OCI-LY1 (cell line): ENCODE results near the gene MATR3.

Source experiments
- H2AFZ ChIP-seq: fragments of 200-600 bp; sonication (generic), shearing (Covaris generic); 2 replicates; pipeline ENCODE4 v1.6.0; 2014; ENCODE audit warnings: antibody characterized with exemption, mild to moderate bottlenecking, low read length
- H3F3A ChIP-seq: fragments of 200-600 bp; sonication (generic), shearing (Covaris generic); 2 replicates; pipeline ENCODE4 v1.6.0; 2014; ENCODE audit warnings: mild to moderate bottlenecking, antibody characterized with exemption, low read length, moderate library complexity; ENCODE audit not compliant: insufficient read depth
- H3K27ac ChIP-seq: fragments of 200-600 bp; sonication (generic); 2 replicates; pipeline ENCODE4 v1.5.1; 2014; ENCODE audit warnings: low read length, mixed run types, mild to moderate bottlenecking, low read depth; ENCODE audit not compliant: poor library complexity, severe bottlenecking
- H3K27me3 ChIP-seq: fragments of 200-600 bp; sonication (generic); 2 replicates; pipeline ENCODE4 v1.6.0; 2014; ENCODE audit warnings: antibody characterized with exemption, mild to moderate bottlenecking, low read length, moderate library complexity; ENCODE audit not compliant: insufficient read depth
- H3K36me3 ChIP-seq: fragments of 200-600 bp; sonication (generic); 2 replicates; pipeline ENCODE4 v1.6.1; 2014; ENCODE audit warnings: mild to moderate bottlenecking, antibody characterized with exemption, low read length, moderate library complexity, mixed read lengths; ENCODE audit not compliant: insufficient read depth
- H3K4me1 ChIP-seq: fragments of 200-600 bp; sonication (generic); 2 replicates; pipeline ENCODE4 v1.5.1; 2014; ENCODE audit warnings: mild to moderate bottlenecking, low read length, moderate library complexity; ENCODE audit not compliant: insufficient read depth, severe bottlenecking
- H3K4me2 ChIP-seq: fragments of 200-600 bp; sonication (generic), shearing (Covaris generic); 2 replicates; pipeline ENCODE4 v1.6.1; 2014; ENCODE audit warnings: low read length
- H3K4me3 ChIP-seq: fragments of 200-600 bp; sonication (generic); 2 replicates; pipeline ENCODE4 v1.5.1; 2014; ENCODE audit warnings: low read length, low read depth, mild to moderate bottlenecking, mixed read lengths; ENCODE audit not compliant: poor library complexity, severe bottlenecking
- H3K79me2 ChIP-seq: fragments of 200-600 bp; shearing (Covaris generic); 2 replicates; pipeline ENCODE4 v1.6.1; 2016; ENCODE audit warnings: mixed run types, low read length, mixed read lengths; ENCODE audit not compliant: insufficient read depth
- H3K9ac ChIP-seq: fragments of 200-600 bp; sonication (generic), shearing (Covaris generic); 2 replicates; pipeline ENCODE4 v1.6.1; 2014; ENCODE audit warnings: mild to moderate bottlenecking, low read length, mixed read lengths
- H3K9me2 ChIP-seq: fragments of 200-600 bp; sonication (generic), shearing (Covaris generic); 2 replicates; pipeline ENCODE4 v1.6.1; 2014; ENCODE audit warnings: low read depth, mild to moderate bottlenecking, low read length, mixed read lengths
- H3K9me3 ChIP-seq: fragments of 200-600 bp; shearing (Covaris generic); 2 replicates; pipeline ENCODE4 v1.6.1; 2014; ENCODE audit warnings: low read length, mixed read lengths
- H4K20me1 ChIP-seq: fragments of 200-600 bp; sonication (generic), shearing (Covaris generic); 2 replicates; pipeline ENCODE4 v1.6.0; 2016; ENCODE audit warnings: mild to moderate bottlenecking, low read length; ENCODE audit not compliant: insufficient read depth
- EZH2 ChIP-seq: fragments of 200-600 bp; sonication (generic), shearing (Covaris generic); IDR thresholded peaks from 2 replicates; pipeline ENCODE4 v1.8.0; 2017; ENCODE audit warnings: borderline replicate concordance, mixed run types, mild to moderate bottlenecking, antibody characterized with exemption, low read length, moderate library complexity, mixed read lengths
- TF ChIP-seq, protein P1 (sequence below): fragments of 200-600 bp; sonication (generic), shearing (Covaris generic); IDR thresholded peaks from 2 replicates; pipeline ENCODE4 v1.5.1; 2017; ENCODE audit warnings: mild to moderate bottlenecking, antibody characterized with exemption, low read length, moderate library complexity, mixed read lengths

MATR3 gene

DNA sequence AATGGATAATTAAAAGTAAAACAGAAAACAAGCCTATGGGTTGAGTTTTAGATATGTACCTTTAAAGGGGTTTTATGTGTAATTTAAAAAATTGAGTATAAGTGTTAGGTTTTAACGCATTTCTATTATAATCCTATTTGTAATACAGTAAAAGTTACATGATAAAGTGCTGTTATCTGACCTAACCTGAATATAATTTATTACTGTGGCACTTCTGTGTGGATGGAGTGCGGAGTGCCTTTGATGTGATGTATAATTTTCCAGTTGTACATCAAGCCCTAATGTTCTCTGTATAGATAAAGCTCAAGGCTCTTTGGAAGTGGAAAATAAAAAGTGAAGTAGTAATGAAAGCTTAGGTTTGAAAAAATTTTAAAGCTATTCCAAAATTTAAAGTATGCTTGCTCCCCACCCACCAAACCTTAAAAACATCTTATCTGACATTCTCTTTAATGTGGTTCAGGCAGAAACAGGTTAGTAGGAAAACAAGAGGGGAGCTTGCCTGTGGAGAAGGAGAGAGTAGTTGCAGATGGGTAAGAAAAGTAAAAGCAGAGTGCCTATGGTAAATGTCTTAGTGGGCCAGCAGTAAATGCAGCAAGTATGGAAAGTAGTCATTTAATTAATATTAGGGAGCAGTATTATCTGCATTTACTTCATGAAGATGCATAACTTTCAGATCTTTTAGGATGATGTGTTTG, 4.0 kb downstream of the MATR3 start:
- Histone ChIP-seq H3K4me1 (peaks cover 69% of the 10 kb centered on the region), H3K4me3 (peak overlapping the region; percentile 97), H3K27me3 (no peaks in the 10 kb centered on the region), H3K9ac (peak overlapping the region; percentile 19; the same call in 1 of the 2 replicates), H3F3A (no peaks in the 10 kb centered on the region), H3K9me2 (no peaks in the 10 kb centered on the region), H2AFZ (no peak overlapping the region), H3K9me3 (no peaks in the 10 kb centered on the region), H3K36me3 (peaks cover 27% of the 10 kb centered on the region), H3K79me2 (peaks cover 87% of the 10 kb centered on the region), H3K4me2 (peak overlapping the region; percentile 68), H3K27ac (peak overlapping the region; percentile 24), H4K20me1 (peaks cover 4% of the 10 kb centered on the region; the same call in 1 of the 2 replicates)
- TF ChIP-seq, protein P1, sequence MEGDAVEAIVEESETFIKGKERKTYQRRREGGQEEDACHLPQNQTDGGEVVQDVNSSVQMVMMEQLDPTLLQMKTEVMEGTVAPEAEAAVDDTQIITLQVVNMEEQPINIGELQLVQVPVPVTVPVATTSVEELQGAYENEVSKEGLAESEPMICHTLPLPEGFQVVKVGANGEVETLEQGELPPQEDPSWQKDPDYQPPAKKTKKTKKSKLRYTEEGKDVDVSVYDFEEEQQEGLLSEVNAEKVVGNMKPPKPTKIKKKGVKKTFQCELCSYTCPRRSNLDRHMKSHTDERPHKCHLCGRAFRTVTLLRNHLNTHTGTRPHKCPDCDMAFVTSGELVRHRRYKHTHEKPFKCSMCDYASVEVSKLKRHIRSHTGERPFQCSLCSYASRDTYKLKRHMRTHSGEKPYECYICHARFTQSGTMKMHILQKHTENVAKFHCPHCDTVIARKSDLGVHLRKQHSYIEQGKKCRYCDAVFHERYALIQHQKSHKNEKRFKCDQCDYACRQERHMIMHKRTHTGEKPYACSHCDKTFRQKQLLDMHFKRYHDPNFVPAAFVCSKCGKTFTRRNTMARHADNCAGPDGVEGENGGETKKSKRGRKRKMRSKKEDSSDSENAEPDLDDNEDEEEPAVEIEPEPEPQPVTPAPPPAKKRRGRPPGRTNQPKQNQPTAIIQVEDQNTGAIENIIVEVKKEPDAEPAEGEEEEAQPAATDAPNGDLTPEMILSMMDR: no peak
- TF ChIP-seq EZH2: no peak

DNA sequence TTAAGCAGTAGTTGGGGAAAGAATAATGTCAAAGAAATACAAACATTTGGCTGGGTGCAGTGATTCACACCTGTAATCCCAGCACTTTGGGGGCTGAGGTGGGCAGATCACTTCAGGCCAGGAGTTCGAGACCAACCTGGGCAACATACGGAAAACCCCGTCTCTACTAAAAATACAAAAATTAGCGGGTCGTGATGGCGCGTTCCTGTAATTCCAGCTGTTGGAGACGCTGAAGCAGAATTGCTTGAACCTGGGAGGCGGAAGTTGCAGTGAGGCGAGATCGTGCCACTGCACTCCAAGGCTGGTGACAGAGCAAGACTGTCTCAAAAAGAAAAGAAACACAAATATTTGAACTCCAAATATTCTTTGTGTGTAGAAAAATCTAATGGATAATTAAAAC, 4.7 kb downstream of the MATR3 start:
- Histone ChIP-seq H3K36me3 (peaks cover 27% of the 10 kb centered on the region), H3K27ac (peak overlapping the region; percentile 24), H3K9ac (peak overlapping the region; percentile 19; the same call in 1 of the 2 replicates)

DNA sequence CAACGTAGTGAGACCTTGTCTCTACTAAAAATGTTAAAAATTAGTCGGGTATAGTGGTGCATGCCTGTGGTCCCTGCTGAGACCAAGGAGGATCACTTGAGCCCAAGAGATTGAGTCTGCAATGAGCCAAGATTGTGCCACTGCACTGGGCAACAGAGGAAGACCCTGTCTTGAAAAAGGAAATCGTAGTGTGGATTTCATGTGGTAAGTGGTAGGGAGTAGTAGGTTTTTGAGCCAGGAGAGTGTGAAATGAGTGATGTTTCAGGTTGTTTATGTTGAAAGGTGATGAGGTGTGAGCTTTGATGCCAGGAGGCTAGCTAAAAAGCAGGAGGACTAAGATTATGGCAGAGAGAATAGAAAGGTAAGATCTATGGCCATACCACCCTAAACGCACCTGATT, 5.9 kb downstream of the MATR3 start:
- H3K9me2 ChIP-seq: no peaks in the 10 kb centered on the region
- no peak overlapping the region for H3K4me3 ChIP-seq
- no peaks in the 10 kb centered on the region for H3K9me3 ChIP-seq
- no peaks in the 10 kb centered on the region for H3K27me3 ChIP-seq
- no peak overlapping the region for H3K9ac ChIP-seq
- H3K4me2 ChIP-seq: peak overlapping the region; percentile 68; the same call in 1 of the 2 replicates
- TF ChIP-seq, protein P1: no peak
- no peak for TF ChIP-seq EZH2
- no peak overlapping the region for H3K27ac ChIP-seq
- H3K36me3 ChIP-seq: peaks cover 26% of the 10 kb centered on the region
- H3K79me2 ChIP-seq: peaks cover 100% of the 10 kb centered on the region
- H3F3A ChIP-seq: no peaks in the 10 kb centered on the region
- peaks cover 10% of the 10 kb centered on the region; the same call in 1 of the 2 replicates for H4K20me1 ChIP-seq
- H2AFZ ChIP-seq: no peak overlapping the region
- peaks cover 84% of the 10 kb centered on the region for H3K4me1 ChIP-seq

More for the DNA sequence above, 4.7 kb downstream of the MATR3 start:
- TF ChIP-seq, protein P1: no peak
- no peak for TF ChIP-seq EZH2
- Histone ChIP-seq H3K27me3 (no peaks in the 10 kb centered on the region), H3K4me3 (peak overlapping the region; percentile 97), H2AFZ (no peak overlapping the region), H3K9me3 (no peaks in the 10 kb centered on the region), H3K4me2 (peak overlapping the region; percentile 68), H3K4me1 (peaks cover 72% of the 10 kb centered on the region), H3F3A (no peaks in the 10 kb centered on the region), H4K20me1 (peaks cover 7% of the 10 kb centered on the region; the same call in 1 of the 2 replicates), H3K9me2 (no peaks in the 10 kb centered on the region), H3K79me2 (peaks cover 94% of the 10 kb centered on the region)
